ENCODE results near the gene BTBD1. TPM values are rescaled to one million over a fixed set of nuclear protein-coding genes. Genes with fewer than 3 reads are reported as not detected.

BTBD1 gene
- polyA plus RNA-seq, 1 of the 3 experiments (the other 2 are of a cell fraction) = 34.4 TPM

Small RNA genes within 50 kb of the gene (small RNA-seq; reads per million reads assigned to genes)
- 0 to 0.21 (median 0) reads per million in 7 experiments for gene MIR4515

Other genes with a start within 250 kb of the BTBD1 start
- 7.3 and 8.2 TPM in 2 replicates for gene HOMER2, start 114.5 kb downstream of the BTBD1 start, polyA plus RNA-seq (2012; rRNA removed)
- gene RAMAC, start 81.0 kb downstream of the BTBD1 start, polyA plus RNA-seq (2012; rRNA removed) = 25.9 and 33.3 TPM in 2 replicates
- gene C15orf40, start 55.6 kb downstream of the BTBD1 start, polyA plus RNA-seq (2012; rRNA removed) = 44.1 and 46.6 TPM in 2 replicates
- 0.12 and 0.16 TPM in 2 replicates for gene TM6SF1, start 40.4 kb upstream of the BTBD1 start, polyA plus RNA-seq (2012; rRNA removed)
- 8.0 and 9.2 TPM in 2 replicates for gene HDGFL3, start 140.6 kb upstream of the BTBD1 start, polyA plus RNA-seq (2012; rRNA removed)
- gene BNC1, start 217.4 kb upstream of the BTBD1 start, polyA plus RNA-seq (2012; rRNA removed) = not detected in 2 replicates